Activated CD4-positive, alpha-beta T cell treated with anti-CD3 and anti-CD28 coated beads, Interleukin-2, amount 50 U/mL, for 4 hours (primary cell): ENCODE results near the gene SP8.
"Not testable (repeated sequence)": the region's sequence is repeated elsewhere in the genome, so short reads cannot be mapped to it uniquely, and the experiment has no call there.

Source experiments
- DNase-seq, 2 experiments: peaks; one replicate each; pipeline ENCODE4 v3.0.0-alpha.2; 2020

Gene SP8

GRCh38 chr7:20786779-20787659 is at the start of gene SP8:
Gene SP8 (minus strand): TSS chr7:20786886. CDS start chr7:20786798, 88 bp downstream.
- no peak for DNase-seq

- DNase-seq = not testable (repeated sequence)
Observed at GRCh38 chr7:20836424-20836823, 49.7 kb upstream of the SP8 start.

GRCh38 chr7:20835111-20835750 is 48.5 kb upstream of the SP8 start:
- no peak for DNase-seq

- DNase-seq = no peak
Observed at GRCh38 chr7:20834656-20835055, 48.0 kb upstream of the SP8 start.

GRCh38 chr7:20831956-20832355 is 45.3 kb upstream of the SP8 start:
- no peak for DNase-seq

GRCh38 chr7:20831451-20831850 is 44.8 kb upstream of the SP8 start:
- DNase-seq = no peak

GRCh38 chr7:20828947-20829346 is 42.3 kb upstream of the SP8 start:
- DNase-seq = no peak

- DNase-seq = no peak
Observed at GRCh38 chr7:20827172-20827571, 40.5 kb upstream of the SP8 start.

GRCh38 chr7:20826243-20826642 is 39.6 kb upstream of the SP8 start:
- no peak for DNase-seq

GRCh38 chr7:20825555-20825954 is 38.9 kb upstream of the SP8 start:
- no peak for DNase-seq

- DNase-seq = not testable (repeated sequence)
Observed at GRCh38 chr7:20821390-20821789, 34.7 kb upstream of the SP8 start.

- no peak for DNase-seq
Observed at GRCh38 chr7:20816372-20816959, 29.8 kb upstream of the SP8 start.

- no peak for DNase-seq
Observed at GRCh38 chr7:20804345-20804744, 17.7 kb upstream of the SP8 start.

GRCh38 chr7:20799566-20800366 is 13.1 kb upstream of the SP8 start:
- DNase-seq = no peak

GRCh38 chr7:20798694-20799121 is 12.0 kb upstream of the SP8 start:
- DNase-seq = no peak

GRCh38 chr7:20798081-20798693 is 11.5 kb upstream of the SP8 start:
- no peak for DNase-seq

GRCh38 chr7:20797462-20798080 is 10.9 kb upstream of the SP8 start:
- no peak for DNase-seq

- no peak for DNase-seq
Observed at GRCh38 chr7:20797042-20797461, 10.4 kb upstream of the SP8 start.

GRCh38 chr7:20796500-20796899 is 9.8 kb upstream of the SP8 start:
- DNase-seq = no peak

GRCh38 chr7:20795881-20796280 is 9.2 kb upstream of the SP8 start:
- no peak for DNase-seq

- no peak for DNase-seq
Observed at GRCh38 chr7:20795361-20795760, 8.7 kb upstream of the SP8 start.

GRCh38 chr7:20794676-20795075 is 8.0 kb upstream of the SP8 start:
- DNase-seq = no peak
